Bone marrow (tissue), 2 donors: ENCODE measurements around the gene CECR2.

Source experiments
- DNase-seq, 2 donors: peaks; one replicate each; lab custom pipeline; 2025; lab: John Stamatoyannopoulos, UW

CECR2 gene

GRCh38 chr22:17470880-17471500 is 101.7 kb downstream of the CECR2 start:
- no peak for DNase-seq

- DNase-seq = no peak
Observed at GRCh38 chr22:17471886-17472535, 102.8 kb downstream of the CECR2 start.

GRCh38 chr22:17472932-17473331 is 103.7 kb downstream of the CECR2 start:
- DNase-seq = no peak

GRCh38 chr22:17475318-17476230 is 106.3 kb downstream of the CECR2 start:
- DNase-seq = no peak

- DNase-seq = no peak
Observed at GRCh38 chr22:17476838-17477237, 107.6 kb downstream of the CECR2 start.

- DNase-seq = no peak
Observed at GRCh38 chr22:17477391-17477833, 108.2 kb downstream of the CECR2 start.

- DNase-seq = no peak
Observed at GRCh38 chr22:17479135-17479534, 109.9 kb downstream of the CECR2 start.

GRCh38 chr22:17481424-17481823 is 112.2 kb downstream of the CECR2 start:
- no peak for DNase-seq

- no peak for DNase-seq
Observed at GRCh38 chr22:17483688-17484372, 114.6 kb downstream of the CECR2 start.

- no peak for DNase-seq
Observed at GRCh38 chr22:17484608-17485007, 115.3 kb downstream of the CECR2 start.

GRCh38 chr22:17486313-17486712 is 117.1 kb downstream of the CECR2 start:
- no peak for DNase-seq

- no peak for DNase-seq
Observed at GRCh38 chr22:17486719-17487118, 117.5 kb downstream of the CECR2 start.

GRCh38 chr22:17489101-17489500 is 119.8 kb downstream of the CECR2 start:
- no peak for DNase-seq

GRCh38 chr22:17491090-17491640 is 121.9 kb downstream of the CECR2 start:
- no peak for DNase-seq

GRCh38 chr22:17492247-17492646 is 123.0 kb downstream of the CECR2 start:
- no peak for DNase-seq

GRCh38 chr22:17493419-17493981 is 124.2 kb downstream of the CECR2 start:
- no peak for DNase-seq

GRCh38 chr22:17496841-17497240 is 127.6 kb downstream of the CECR2 start:
- no peak for DNase-seq

- peak in 1 of 2 donors; percentile 37 for DNase-seq
Observed at GRCh38 chr22:17501679-17502285, 132.5 kb downstream of the CECR2 start.

GRCh38 chr22:17508110-17508509 is 138.8 kb downstream of the CECR2 start:
- no peak for DNase-seq

GRCh38 chr22:17512960-17513359 is 143.7 kb downstream of the CECR2 start:
- no peak for DNase-seq

- DNase-seq = no peak
Observed at GRCh38 chr22:17513612-17514011, 144.4 kb downstream of the CECR2 start.
